Measurements from ENCODE around the gene SLC19A2.

Gene SLC19A2

DNA sequence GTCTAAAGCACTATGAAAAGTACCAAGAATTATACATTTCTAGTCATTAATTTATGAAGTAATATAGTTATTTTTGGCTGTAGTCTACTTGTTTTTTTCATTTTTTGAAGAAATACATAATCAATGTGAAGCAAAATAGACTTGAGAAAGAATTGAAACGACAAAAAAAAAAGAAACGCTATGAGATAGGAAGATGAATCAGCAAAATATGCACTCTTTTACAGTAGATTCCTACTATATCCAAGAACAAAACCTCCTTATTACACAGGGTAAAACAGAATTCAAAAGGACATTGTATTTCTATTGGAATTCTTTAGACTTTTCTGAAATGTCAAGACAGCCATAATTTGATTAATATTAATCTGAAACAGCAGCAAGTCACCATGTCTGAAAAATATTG, 32.8 kb downstream of the SLC19A2 start:
- no peak overlapping the region for H3K4me3 ChIP-seq (replicated peaks; ENCODE audit: insufficient read depth, low read length)
- H3K27me3 ChIP-seq (ENCODE audit: insufficient read depth, poor library complexity, severe bottlenecking): no peaks in the 10 kb centered on the region
- TF ChIP-seq POLR2AphosphoS5 (IDR thresholded peaks at IDR 0.05; ENCODE audit: low read depth): no peak
- TF ChIP-seq, protein P1, sequence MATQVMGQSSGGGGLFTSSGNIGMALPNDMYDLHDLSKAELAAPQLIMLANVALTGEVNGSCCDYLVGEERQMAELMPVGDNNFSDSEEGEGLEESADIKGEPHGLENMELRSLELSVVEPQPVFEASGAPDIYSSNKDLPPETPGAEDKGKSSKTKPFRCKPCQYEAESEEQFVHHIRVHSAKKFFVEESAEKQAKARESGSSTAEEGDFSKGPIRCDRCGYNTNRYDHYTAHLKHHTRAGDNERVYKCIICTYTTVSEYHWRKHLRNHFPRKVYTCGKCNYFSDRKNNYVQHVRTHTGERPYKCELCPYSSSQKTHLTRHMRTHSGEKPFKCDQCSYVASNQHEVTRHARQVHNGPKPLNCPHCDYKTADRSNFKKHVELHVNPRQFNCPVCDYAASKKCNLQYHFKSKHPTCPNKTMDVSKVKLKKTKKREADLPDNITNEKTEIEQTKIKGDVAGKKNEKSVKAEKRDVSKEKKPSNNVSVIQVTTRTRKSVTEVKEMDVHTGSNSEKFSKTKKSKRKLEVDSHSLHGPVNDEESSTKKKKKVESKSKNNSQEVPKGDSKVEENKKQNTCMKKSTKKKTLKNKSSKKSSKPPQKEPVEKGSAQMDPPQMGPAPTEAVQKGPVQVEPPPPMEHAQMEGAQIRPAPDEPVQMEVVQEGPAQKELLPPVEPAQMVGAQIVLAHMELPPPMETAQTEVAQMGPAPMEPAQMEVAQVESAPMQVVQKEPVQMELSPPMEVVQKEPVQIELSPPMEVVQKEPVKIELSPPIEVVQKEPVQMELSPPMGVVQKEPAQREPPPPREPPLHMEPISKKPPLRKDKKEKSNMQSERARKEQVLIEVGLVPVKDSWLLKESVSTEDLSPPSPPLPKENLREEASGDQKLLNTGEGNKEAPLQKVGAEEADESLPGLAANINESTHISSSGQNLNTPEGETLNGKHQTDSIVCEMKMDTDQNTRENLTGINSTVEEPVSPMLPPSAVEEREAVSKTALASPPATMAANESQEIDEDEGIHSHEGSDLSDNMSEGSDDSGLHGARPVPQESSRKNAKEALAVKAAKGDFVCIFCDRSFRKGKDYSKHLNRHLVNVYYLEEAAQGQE (IDR thresholded peaks at IDR 0.05; ENCODE audit: insufficient replicate concordance, low read depth): no peak
- TF ChIP-seq, protein P2, sequence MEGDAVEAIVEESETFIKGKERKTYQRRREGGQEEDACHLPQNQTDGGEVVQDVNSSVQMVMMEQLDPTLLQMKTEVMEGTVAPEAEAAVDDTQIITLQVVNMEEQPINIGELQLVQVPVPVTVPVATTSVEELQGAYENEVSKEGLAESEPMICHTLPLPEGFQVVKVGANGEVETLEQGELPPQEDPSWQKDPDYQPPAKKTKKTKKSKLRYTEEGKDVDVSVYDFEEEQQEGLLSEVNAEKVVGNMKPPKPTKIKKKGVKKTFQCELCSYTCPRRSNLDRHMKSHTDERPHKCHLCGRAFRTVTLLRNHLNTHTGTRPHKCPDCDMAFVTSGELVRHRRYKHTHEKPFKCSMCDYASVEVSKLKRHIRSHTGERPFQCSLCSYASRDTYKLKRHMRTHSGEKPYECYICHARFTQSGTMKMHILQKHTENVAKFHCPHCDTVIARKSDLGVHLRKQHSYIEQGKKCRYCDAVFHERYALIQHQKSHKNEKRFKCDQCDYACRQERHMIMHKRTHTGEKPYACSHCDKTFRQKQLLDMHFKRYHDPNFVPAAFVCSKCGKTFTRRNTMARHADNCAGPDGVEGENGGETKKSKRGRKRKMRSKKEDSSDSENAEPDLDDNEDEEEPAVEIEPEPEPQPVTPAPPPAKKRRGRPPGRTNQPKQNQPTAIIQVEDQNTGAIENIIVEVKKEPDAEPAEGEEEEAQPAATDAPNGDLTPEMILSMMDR (IDR thresholded peaks at IDR 0.05; ENCODE audit: insufficient read depth, low read length): no peak
- TF ChIP-seq GABPA (IDR thresholded peaks at IDR 0.05; ENCODE audit: low read depth): no peak
- TF ChIP-seq SPI1 (IDR thresholded peaks at IDR 0.05; ENCODE audit: borderline replicate concordance, low read depth): no peak
- no peak overlapping the region for H3K27ac ChIP-seq (replicated peaks)
- no peak for DNase-seq (ENCODE audit: low read depth in 1 of 2, low spot score in 1 of 2)

DNA sequence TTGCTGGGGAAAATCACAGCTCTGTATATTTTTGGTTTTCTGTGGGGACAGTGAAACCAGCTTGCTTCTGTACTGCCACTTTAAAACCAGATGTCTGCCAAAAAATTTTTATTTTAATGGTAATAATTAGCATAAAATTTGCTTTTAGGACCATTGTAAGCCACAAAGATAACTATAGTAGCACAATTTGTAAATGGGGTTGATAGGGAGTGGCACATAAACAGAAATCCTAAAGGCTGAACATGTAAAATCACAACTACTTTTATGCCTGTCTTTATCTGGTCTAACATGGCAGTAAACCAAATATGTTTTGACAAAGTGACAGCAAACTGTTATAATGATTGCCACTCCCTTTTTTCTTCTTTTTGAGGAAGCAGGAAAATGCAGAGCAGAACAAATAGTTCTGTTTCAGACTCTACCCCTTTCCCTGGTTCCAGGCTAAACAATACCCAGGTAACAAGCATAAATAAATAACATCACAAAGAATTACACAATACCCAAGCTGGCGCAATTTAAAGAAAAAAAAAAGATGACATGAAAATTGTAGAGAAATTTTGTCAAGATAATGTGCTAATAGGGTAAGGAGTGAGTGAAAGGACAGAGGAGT, 34.4 kb downstream of the SLC19A2 start:
- TF ChIP-seq, protein P1 (IDR thresholded peaks at IDR 0.05; ENCODE audit: insufficient replicate concordance, low read depth): no peak
- no peak for TF ChIP-seq SPI1 (IDR thresholded peaks at IDR 0.05; ENCODE audit: borderline replicate concordance, low read depth)
- TF ChIP-seq GABPA (IDR thresholded peaks at IDR 0.05; ENCODE audit: low read depth): no peak
- no peak for TF ChIP-seq POLR2AphosphoS5 (IDR thresholded peaks at IDR 0.05; ENCODE audit: low read depth)
- TF ChIP-seq, protein P2 (IDR thresholded peaks at IDR 0.05; ENCODE audit: insufficient read depth, low read length): no peak
- Histone ChIP-seq H3K4me3 (replicated peaks; ENCODE audit: insufficient read depth, low read length) (no peak overlapping the region), H3K27ac (replicated peaks) (no peak overlapping the region), H3K27me3 (ENCODE audit: insufficient read depth, poor library complexity, severe bottlenecking) (no peaks in the 10 kb centered on the region)
- no peak for DNase-seq (ENCODE audit: low read depth in 1 of 2, low spot score in 1 of 2)

DNA sequence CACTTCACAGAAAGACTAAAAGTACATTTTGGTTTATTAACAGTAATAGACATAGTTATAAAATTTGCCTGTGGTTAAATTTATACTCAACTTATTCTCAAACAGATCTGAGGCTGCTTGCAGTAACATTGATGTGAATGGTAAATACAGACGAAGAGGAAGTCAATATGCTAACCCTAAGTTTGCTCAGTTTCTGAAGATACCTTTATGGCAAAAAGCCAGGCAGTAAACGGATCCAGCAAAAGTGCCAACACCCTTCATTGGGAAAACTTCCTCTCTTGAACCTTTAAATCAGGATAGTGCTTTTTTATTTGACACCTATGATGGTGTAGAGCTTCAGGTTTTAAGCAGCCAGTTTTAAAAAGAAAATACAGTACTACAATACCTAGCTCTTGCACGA, 41.8 kb downstream of the SLC19A2 start:
- Histone ChIP-seq H3K27ac (replicated peaks) (no peak overlapping the region), H3K27me3 (ENCODE audit: insufficient read depth, poor library complexity, severe bottlenecking) (no peaks in the 10 kb centered on the region), H3K4me3 (replicated peaks; ENCODE audit: insufficient read depth, low read length) (no peak overlapping the region)
- DNase-seq (ENCODE audit: low read depth in 1 of 2, low spot score in 1 of 2): no peak
- TF ChIP-seq POLR2AphosphoS5 (IDR thresholded peaks at IDR 0.05; ENCODE audit: low read depth) (no peak), SPI1 (IDR thresholded peaks at IDR 0.05; ENCODE audit: borderline replicate concordance, low read depth) (no peak), GABPA (IDR thresholded peaks at IDR 0.05; ENCODE audit: low read depth) (no peak)
- TF ChIP-seq, protein P2 (IDR thresholded peaks at IDR 0.05; ENCODE audit: insufficient read depth, low read length): no peak
- TF ChIP-seq, protein P1 (IDR thresholded peaks at IDR 0.05; ENCODE audit: insufficient replicate concordance, low read depth): no peak

All from HL-60 (cell line).